GM18870 (cell line): Measurements from ENCODE around the gene FAM89B.
A peak's percentile ranks its signal among the peaks of the same experiment; 100 is the strongest.

Experiments
- ATAC-seq: cut with Tn5 transposase; IDR thresholded peaks from one replicate; pipeline ENCODE4 v1.9.1; 2021; ENCODE audit warnings: moderate library complexity; ENCODE audit not compliant: unreplicated experiment

Gene FAM89B

DNA sequence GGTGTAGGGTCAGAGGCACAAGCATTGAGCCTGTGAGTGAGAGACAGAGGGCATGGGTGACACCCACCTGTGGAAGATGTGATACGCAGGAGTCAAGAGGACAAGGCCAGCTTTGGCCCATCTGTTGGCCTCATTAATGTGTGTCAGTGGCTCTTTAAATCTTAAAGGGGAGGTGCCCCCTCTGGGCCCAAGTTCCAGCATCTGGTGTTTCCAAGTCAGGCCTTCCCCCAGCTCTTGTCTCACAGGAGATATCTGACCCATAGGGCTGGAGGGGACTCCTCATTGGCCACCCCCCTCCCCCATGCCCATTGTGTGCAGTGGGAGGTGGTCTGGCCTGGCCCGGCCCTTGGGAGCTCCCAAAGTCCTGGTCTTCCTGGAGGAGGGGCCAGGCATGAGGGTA lies 14.3 kb downstream of the FAM89B start:
- ATAC-seq, result no peak

DNA sequence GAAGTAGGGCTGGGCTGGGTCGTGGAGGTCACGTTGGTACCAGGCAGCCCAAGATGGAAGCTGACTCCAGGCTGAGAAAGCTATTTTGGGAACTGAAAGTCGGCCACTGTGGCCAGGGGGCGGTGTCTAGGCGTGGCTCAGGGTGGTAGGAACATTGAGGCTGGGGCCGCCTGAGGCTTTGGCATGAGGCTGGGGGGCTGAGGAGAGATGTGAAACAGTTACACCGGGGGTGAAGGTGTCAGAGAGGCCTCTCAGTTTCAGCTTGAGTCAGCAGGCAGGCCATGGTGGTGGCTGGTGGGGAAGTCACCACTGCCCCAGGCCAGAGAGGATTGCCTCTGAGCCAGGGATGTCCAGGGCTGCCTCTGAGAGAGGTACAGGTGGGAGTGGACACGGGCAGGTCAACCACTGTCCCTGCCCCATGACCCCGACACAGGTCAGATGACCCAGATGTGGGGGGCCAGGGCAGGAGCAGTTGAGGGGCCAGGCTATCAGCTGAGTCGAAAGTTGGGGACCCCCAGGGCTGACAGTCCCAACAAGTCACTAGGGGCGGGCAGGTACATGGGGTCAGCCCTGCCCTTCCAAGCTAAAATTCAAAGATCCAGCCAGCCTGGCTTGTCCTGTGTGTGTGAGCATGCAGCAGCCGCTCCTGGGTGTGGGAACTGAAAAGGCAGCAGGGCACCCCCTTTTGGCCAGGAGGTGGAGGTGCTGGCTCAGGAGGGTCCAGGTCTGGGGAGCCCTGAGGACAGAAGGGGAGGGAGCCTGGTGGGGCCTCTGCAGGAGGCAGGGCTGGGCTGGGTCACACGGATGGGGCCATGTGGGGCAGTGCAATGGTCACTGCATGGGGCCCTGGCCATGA lies 16.1 kb downstream of the FAM89B start:
- ATAC-seq, result peak; percentile 70

DNA sequence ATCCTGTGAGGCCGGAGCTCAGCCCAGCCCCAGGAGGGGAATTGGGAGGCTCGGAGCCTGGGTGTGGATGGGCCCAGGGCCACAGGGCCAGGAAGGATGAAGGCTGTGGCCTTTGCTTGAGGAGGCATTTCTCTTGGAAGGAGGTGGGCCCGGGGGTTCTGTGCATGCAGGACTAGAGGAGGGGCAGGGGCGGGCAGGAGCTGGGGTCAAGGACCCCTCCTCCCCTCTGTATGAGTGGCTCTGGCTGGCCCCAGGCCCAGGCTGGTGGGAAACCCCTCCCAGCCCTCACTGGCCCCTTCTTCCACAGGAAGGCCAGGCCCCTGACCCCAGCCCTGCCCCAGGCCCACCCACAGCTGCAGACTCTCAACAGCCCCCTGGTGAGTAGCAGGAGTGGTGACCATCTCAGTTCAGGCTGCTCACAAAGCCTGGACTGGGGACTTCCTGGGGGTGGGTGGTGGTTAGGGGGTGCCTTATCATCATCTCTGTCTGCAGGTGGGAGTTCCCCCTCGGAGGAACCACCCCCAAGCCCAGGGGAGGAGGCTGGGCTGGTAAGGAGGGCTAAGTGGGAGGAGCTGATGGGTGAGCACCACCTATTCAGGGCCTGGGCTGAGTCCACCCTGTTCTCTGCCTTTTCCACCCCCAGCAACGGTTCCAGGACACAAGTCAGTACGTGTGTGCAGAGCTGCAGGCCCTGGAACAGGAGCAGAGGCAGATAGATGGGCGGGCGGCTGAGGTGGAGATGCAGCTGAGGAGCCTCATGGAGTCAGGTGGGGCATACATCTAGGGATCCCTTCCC lies 17.3 kb downstream of the FAM89B start:
- ATAC-seq, result no peak

DNA sequence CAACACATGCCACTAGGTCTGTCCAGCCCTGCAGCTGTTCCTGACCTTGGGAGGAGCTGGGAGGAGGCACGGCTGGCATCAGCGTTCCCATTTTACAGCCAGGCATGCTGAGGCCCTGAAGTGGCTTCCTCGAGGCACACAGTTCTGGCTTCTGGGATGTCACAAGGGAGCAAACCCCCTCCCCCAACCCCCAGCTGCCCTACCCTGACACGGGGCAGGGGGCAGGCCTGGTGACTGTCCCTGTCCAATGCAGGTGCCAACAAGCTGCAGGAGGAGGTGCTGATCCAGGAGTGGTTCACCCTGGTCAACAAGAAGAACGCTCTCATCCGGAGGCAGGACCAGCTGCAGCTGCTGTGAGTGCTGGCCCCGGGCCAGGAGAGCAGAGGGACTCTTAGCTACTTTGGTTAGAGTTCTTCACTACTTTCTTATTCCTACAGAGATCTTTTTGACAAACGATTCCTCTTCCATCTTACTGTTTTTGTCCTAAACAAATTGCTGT lies 18.0 kb downstream of the FAM89B start:
- no peak for ATAC-seq

DNA sequence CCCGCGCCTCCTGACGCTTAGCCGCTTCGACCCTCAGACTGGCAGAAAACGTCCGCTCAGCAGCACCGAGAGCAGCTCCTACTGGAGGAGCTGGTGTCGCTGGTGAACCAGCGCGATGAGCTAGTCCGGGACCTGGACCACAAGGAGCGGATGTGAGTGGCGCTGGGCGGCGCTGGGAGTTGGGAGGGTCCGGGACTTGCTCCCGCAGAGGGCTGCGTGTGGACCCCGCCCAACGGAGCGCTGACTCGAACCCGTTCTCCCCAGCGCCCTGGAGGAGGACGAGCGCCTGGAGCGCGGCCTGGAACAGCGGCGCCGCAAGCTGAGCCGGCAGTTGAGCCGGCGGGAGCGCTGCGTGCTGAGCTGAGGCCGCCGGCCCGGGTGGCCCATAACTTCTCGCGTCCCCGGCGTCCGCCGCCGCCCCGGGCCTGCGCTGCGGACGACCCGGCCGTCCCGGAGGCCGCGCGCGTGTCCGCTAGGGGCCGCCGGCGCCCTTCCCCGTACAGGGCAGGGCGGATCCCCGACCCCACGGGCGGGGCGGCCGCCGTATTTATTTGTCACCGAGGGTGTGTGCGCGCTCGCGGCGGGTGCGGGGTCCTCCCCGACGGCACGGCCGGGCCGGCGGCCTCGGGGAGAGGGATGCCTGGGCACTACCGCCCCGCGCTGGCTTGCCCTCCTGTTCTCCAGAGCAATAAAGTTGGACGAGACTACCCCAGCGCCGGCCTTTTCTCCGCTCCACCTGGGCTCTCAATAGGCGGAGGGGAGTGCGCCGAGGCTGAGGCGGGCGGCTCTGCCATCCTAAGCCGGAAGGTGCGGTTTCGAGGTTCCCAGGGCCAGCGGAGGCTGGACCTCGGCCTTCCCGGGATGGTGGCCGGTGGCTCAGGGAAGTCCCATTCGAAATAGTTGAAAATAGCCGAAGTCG lies 19.9 kb downstream of the FAM89B start:
- ATAC-seq, result no peak

DNA sequence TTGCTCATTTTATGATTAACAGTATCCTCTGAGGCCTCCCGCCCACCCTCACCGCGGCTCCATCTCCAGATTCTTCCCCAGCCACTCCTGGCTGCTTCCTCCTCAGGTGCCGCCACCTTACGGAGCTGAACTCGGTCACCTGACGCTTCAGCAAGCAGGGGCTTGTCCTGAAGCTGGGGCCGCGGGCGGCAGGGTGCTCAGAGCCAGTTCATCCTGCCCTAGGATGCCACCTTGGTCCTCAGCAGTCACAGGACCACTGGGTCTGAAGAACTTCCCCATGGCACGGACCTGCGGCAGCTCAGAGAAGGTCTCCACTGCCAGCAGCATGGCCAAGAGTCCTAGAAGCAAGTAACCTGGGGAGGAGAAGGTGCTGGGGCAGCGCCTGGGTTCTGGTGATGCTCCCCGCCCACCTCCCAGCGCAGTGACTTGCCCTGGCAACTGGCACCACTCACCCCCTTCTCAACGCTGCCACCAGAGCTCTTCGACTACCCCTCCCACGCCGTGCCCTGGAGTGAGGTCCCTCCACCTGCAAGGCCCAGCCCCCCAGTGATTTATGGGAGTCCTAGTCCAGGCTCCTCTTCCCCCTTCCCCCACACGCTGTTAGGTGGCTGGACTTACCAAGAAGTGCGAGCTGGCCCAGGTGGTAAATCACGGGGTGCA lies 20.6 kb downstream of the FAM89B start:
- ATAC-seq, result no peak

DNA sequence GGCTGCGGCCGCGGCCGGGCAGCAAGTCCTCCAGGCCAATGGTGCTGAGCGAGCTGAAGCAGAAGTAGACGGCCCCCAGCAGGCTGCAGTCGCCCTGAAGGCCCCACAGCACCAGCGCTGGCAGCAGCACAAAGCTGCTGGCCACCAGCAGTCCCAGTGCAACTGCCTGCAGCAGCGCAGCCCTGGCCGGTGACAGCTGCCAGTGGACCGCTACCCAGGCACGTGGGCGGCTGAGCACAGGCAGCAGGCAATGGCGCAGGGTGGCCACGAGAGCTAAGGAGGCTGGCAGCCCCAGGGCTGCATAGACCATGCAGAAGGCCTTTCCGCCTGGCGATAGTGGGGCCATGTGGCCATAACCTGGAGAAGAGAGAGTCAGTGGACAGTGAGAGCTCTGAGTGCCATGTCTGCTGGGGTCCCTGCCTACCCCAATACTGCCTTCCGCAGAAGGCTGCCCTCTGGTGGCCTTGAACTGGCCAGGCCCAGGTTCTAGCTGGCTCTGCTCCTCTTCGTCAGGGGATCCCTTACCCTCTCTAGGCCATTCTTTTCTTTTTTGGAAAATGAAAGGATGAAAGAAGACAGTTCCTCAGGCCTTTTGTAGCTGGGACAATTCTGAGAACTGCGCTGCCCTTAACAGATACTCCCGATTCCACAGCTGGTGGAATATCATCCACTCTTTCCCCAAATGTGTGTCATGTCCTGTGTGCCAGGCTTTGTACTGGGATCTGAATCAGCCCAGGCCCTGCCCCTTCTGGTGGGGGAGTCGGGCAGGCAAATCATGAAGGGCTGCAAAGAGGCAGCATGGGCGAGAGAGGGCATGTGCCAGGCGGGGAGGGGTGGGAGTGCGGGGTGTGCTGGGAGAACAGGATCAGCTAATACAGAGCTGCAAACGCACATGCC lies 21.4 kb downstream of the FAM89B start:
- no peak for ATAC-seq

DNA sequence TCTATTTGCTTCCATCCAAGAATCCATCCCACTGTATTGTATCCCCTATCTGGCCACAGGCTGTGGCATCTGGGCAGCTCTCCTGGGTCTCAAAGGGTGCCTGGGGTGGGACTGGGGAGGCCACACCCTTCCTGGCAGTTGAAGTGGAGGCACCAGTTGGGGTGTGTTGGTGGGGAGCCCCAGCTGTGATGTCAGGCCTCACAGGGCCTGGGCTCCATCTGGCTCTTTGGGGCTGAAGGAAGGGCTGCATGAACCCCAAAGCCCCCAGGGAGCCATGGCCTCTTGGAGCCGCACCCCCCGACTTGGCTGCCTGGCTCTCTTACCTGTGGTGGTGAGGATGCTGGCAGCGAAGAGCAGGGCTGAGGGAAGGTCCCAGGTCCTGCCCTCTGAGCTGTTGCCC lies 22.8 kb downstream of the FAM89B start:
- no peak for ATAC-seq

DNA sequence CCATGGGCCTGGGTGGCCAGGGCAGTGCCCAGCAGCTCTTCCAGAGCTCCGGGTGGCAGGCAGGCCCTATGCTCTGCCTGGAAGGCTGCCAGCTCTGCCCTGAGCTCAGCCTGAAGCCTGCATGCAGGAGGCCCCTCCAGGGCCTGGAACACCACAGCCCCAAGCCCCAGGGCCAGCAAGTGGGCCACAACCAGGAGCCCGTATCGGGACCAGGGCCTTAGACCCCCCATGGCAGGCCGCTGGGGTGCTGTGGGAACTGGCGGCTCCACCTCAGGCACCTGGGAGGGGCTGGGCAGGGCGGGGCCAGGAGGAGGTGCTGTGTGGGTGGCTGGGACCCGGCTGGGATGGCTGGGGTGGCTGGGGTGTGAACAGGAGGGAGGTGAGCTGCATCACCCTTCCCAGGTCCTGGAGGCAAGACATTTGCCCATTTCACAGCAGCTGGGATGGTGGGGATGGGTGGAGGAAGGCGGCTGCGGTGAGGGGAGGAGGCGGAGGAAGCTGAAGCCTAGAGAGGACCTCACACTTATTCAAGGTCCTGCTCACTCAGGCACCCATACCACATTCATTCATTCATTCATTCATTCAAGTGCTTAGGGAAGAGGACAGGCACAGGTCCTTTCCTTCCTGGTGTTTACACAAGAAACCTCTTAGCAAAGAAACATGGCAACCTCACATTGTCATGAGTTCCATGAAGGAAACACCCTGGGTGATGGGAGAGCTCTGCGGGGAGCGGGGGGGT lies 23.4 kb downstream of the FAM89B start, which contains the start of gene KCNK7:
TSS of gene KCNK7 (minus strand) at position 258 of the 739 bp plus-strand sequence. CDS start at position 230, 28 bp downstream.
- ATAC-seq, result no peak

DNA sequence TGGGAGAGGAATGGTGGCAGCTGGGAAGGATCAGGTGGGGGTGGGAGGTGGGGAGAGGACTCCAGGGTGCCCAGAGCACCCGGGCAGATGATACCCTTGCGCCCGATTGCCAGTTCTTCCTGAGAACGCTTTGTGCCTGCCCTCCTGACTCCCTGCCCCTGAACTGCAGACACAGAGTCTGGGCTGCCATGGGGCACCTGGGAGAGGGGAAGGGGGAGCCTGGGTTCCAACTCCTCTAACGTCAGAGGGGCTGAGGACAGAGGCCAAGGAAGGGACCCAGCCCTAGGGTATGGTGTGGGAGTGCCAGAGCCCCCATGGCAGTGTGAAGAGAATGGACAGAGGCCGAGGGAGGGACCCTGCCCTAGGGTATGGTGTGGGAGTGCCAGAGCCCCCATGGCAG lies 24.2 kb downstream of the FAM89B start:
- ATAC-seq, result no peak

DNA sequence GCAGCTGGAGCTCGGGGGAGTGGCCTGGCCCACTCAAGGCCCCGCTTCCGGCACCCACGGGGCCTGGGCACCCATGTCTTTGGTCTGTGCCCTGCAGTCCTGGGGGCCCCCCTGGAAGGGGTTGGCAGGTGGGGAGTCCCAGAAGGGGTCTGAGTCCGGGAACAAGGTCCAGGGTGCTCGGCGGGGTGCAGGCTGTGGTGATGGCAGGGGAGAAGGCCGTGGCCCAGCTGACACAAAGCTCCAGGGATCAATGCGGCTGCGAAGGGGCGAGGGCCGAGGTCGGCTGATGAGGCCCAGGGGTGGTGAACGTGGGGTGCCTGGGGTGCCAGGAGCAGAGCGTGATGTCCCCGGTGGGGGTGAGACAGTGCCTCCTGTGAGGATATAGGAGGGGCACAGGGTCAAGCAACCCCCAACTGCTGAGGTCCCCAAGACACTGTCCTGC lies 25.9 kb downstream of the FAM89B start:
- no peak for ATAC-seq

DNA sequence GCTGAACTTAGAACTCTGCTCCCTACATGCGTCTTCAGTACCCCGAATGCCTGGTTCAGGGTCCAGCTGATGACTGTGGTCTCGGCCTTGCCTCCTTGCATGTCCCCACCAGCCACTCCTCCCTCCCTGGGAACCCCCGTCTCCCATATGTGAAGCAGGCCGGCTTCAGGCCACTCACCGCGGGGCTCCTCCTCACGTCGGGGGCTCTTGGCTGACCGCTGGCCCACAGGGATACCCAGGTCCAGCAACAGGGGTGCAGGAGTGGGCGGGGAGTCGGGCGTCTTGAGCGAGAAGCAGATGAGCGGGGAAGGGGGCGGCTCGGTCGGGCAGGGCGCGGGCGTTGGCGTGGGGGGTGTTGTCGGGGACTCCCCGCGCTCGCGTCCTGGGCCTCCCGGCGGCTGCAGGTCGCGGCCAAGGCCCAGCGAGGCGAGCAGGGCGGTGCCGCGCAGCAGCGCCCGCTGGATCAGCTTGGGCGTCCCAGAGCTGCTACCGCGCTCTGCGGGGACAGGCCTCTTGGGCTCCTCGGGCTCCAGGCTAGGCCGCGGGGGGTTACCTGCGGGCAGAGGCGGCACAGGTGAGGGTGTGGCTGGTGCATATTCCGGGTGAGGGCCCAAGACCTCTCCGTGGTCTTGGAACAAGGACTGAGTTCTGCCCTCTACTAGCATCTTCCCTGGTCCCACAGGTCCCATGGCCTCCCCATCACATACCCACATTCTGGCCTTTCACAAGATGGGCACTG lies 27.0 kb downstream of the FAM89B start:
- no peak for ATAC-seq

DNA sequence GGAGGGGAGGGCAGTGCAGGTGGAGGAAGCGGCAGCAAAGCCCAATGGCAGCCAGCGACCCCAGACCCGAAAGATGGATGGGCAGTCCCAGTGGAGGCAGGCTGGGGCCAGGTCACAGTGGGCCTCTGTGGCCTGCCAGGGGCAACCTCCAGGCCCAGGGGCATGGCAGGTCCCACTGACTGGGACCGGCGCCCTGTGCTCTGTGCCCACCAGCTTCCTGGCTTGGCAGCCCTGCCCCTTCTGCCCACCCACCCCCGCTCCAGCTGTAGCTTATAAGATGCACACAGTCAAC lies 27.6 kb downstream of the FAM89B start:
- no peak for ATAC-seq

DNA sequence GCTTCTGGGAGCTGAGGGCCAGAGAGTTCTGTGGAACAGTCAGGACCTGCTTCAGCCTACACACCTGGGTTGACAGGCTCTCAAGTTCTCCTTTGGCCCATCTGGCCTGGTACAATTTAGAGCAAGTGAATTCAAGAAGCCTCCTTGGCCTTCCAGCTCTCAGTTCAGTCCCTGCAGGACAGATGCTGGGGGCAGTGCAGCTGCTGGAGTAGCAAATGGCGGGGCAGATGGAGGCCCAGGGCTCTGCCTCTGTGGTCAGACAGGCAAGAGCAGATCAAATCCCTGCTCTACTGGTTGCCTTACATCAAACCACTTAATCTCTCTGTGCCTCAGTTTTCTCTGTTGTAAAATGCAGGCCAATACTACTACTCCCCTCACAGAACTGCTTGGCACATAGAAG lies 31.9 kb downstream of the FAM89B start:
- no peak for ATAC-seq

DNA sequence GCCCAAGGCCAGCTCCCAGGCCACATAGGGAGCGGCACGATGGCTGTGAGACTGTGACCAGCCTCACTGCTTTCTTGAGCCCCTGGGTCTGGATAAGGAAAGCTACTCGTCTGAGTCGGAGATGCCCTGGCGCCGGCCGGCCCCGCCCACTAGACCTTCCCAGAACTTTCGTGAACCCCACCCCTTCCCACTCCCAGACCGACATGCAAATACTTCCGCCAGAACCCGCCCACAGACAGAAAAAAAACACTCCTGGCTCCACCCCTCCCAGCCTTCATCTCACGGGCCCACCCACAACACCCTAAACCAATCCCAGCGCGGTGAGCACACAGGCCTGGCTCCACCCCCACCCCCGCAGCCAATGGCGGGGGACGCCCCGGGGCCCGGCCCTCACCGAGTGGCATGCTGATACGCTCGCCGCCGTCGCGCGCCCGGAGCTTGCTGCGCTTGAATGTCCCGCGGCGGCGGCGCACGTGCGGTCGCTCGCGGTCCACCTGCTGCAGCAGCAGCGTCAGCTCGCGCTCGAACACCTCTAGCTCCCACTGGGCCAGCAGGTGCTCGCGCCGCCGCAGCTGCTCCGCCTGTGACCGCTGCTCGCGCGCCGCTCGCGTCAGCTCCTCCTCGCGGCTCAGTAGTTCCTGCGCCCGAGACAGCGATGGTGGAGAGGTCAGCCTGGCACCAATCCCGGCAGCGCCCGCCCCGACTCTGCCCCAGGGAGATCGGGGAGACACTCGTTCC lies 34.7 kb downstream of the FAM89B start:
- no peak for ATAC-seq

DNA sequence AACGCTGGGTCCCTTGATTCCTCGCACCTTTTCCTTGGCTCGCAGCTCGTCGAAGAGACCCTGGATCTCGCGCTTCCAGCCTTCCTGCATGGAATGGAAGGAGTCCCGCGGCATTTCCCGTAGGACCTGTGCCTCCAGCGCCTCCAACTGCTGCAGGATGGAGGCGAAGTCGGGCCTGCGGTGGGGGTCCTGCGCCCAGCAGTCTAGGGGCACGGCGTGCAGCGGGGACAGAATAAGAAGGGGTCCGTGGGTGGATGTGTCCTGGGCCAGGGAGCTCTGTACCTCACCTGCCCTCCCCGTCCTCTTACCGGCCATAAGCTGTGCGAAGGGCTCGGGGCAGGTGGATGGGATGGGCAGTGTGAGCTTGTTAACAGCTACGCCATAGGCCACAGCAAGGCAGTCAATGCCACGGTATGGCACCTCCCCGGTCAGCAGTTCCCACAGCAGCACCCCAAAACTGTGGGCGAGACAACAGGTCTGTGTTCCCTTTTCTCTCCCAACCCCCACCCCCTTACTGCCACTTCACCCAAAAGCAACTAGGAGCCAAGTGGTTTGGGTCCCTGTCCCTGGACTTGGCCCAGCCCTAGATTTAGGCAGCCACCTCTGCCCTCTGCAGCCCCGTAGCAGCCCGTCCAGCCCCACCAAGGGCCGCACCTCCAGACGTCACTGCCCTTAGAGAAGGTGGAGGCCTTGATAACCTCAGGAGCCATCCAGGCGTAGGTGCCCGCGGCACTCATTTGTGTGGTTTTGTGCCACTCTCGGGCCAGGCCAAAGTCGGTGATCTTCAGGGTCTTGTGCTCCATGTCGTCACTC lies 35.5 kb downstream of the FAM89B start:
- no peak for ATAC-seq

DNA sequence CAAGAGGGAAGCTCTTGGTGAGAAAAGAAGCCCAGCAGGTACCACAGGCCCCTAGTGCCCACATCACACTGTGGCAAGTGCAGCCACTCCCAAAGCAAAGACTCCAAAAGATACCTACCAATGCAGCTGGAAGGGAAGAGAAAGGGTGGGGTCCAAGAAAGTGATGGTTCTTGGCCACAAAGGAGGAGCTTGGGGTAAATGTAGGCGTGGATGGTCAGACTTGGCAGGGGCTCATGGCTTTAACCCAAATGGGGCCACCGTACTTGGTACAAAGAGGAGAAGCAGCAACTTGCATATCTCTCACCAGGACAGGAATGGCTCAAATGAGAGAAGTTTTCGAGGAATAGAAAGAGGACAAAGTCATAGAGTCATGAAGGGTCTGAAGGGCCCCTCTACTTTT lies 36.9 kb downstream of the FAM89B start:
- no peak for ATAC-seq
